HL-60 (cell line): ENCODE data around the gene OR8S1.
"Not testable (repeated sequence)": the region's sequence is repeated elsewhere in the genome, so short reads cannot be mapped to it uniquely, and the experiment has no call there.

ENCODE experiments used
- DNase-seq, 2 experiments: peaks; one replicate each; pipeline ENCODE4 v3.0.0-alpha.2; 2010 to 2020; ENCODE audit warnings: low read depth in 1 of 2, low spot score in 1 of 2
- H3K27ac ChIP-seq: fragments of 250-450 bp; sonication (Bioruptor Pico); replicated peaks from 2 replicates; pipeline ENCODE4 v1.5.1; 2020; ENCODE audit warnings: mild to moderate bottlenecking, moderate library complexity
- H3K27me3 ChIP-seq: fragments of 250-450 bp; sonication (Bioruptor Pico); 2 replicates; pipeline ENCODE4 v1.5.1; 2021; ENCODE audit warnings: mild to moderate bottlenecking, moderate library complexity; ENCODE audit not compliant: insufficient read depth, poor library complexity, severe bottlenecking
- H3K4me3 ChIP-seq: replicated peaks from 2 replicates; pipeline ENCODE4 v1.5.1; 2011; ENCODE audit warnings: mild to moderate bottlenecking, control low read depth, low read length; ENCODE audit not compliant: insufficient read depth
- GABPA ChIP-seq: IDR thresholded peaks from 2 replicates; pipeline ENCODE4 v1.6.1; 2012; ENCODE audit warnings: low read depth
- POLR2AphosphoS5 ChIP-seq: IDR thresholded peaks from 2 replicates; pipeline ENCODE4 v1.6.1; 2012; ENCODE audit warnings: low read depth
- REST ChIP-seq: IDR thresholded peaks from 2 replicates; pipeline ENCODE4 v1.6.1; 2012; ENCODE audit warnings: low read depth; ENCODE audit not compliant: insufficient replicate concordance
- SPI1 ChIP-seq: IDR thresholded peaks from 2 replicates; pipeline ENCODE4 v1.6.1; 2012; ENCODE audit warnings: low read depth, mild to moderate bottlenecking, borderline replicate concordance
- TF ChIP-seq, protein P1 (sequence below): IDR thresholded peaks from one replicate; pipeline ENCODE4 v1.5.1; 2011; ENCODE audit warnings: low read length, control low read depth, inconsistent platforms; ENCODE audit not compliant: insufficient read depth

Gene OR8S1

GRCh38 chr12:48514728-48515127 lies 10.7 kb upstream of the OR8S1 start:
- Histone ChIP-seq H3K4me3 (no peak overlapping the region), H3K27me3 (no peaks in the 10 kb centered on the region), H3K27ac (no peak overlapping the region)
- no peak for TF ChIP-seq SPI1
- DNase-seq = no peak

- DNase-seq, H3K27me3 ChIP-seq, H3K27ac ChIP-seq, H3K4me3 ChIP-seq: not testable (repeated sequence)
Measured at GRCh38 chr12:48520381-48520780, 5.1 kb upstream of the OR8S1 start.

DNA sequence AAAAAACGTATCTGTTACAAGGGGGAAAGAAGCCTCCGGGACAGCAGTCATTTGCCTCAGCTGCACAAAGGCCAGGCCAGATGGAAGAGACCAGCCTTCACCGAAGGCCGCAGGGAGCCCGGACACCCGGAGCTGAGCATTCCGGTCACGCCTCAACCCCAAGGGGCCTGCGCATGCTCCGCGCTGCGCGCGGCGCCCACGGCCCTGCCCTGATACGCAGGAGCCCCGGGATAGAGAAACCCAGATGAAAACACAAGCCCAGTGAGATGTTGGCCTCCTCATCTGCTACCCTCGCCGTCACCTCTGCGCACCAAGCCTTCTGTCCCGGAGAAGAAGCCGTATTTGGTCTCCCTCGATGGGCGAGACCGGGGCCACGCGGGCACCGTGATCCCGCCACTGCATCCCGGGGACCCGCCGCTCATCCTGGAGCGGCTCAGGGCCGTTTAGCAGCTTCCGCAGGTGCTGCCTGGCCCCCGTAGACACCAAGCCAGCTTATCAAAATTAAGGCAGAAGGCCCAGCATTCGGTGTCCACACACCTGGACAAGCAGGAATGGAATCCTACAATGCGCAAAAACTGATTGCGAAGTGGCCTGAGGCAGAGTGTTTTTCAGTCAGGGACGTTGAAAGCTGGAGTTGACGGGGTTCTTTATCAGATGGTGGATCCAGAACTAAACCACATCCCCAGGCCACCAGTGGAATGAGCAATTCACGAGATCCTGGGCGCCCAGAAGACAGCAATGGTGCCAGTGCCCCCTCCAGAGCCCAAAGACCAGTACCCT lies 2.6 kb downstream of the OR8S1 start:
- no peak for DNase-seq
- TF ChIP-seq REST (no peak), POLR2AphosphoS5 (no peak), SPI1 (no peak), GABPA (no peak)
- TF ChIP-seq, protein P1, sequence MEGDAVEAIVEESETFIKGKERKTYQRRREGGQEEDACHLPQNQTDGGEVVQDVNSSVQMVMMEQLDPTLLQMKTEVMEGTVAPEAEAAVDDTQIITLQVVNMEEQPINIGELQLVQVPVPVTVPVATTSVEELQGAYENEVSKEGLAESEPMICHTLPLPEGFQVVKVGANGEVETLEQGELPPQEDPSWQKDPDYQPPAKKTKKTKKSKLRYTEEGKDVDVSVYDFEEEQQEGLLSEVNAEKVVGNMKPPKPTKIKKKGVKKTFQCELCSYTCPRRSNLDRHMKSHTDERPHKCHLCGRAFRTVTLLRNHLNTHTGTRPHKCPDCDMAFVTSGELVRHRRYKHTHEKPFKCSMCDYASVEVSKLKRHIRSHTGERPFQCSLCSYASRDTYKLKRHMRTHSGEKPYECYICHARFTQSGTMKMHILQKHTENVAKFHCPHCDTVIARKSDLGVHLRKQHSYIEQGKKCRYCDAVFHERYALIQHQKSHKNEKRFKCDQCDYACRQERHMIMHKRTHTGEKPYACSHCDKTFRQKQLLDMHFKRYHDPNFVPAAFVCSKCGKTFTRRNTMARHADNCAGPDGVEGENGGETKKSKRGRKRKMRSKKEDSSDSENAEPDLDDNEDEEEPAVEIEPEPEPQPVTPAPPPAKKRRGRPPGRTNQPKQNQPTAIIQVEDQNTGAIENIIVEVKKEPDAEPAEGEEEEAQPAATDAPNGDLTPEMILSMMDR = no peak
- Histone ChIP-seq H3K27ac (no peak overlapping the region), H3K27me3 (no peaks in the 10 kb centered on the region), H3K4me3 (no peak overlapping the region)

DNA sequence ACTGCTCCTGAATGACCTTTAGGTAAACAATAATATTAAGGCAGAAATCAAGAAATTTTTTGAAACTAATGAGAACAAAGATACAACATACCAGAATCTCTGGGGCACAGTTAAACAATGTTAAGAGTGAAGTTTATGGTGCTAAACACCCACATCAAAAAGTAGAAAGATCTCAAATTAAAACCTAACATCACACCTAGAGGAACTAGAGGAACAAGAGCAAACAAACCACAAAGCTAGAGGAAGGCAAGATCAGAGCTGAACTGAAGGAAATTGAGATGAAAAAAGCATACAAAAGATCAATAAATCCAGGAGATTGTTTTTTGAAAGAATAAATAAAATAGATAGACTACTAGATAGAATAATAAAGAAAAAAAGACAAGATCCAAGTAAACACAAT lies 7.2 kb downstream of the OR8S1 start:
- H3K27ac ChIP-seq = no peak overlapping the region
- DNase-seq = no peak
- no peaks in the 10 kb centered on the region for H3K27me3 ChIP-seq

DNA sequence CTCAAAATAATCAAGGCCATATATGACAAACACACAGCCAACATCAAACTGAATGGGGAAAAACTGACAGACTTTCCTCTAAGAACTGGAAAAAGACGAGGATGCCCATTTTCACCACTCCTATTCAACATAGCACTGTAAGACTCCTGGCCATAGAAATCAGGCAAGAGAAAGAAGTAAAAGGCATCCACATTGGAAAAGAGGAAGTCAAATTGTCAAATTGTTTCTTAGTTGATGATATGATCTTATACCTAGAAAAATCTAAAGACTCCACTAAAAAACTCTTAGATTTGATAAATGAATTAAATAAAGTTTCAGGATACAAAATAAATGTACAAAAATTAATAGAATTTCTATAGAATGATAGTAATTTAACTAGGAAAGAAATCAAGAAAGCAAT lies 11.2 kb downstream of the OR8S1 start:
- Histone ChIP-seq H3K27ac (no peak overlapping the region), H3K4me3 (no peak overlapping the region), H3K27me3 (no peaks in the 10 kb centered on the region)
- TF ChIP-seq REST (no peak), SPI1 (peak; percentile 60), GABPA (no peak), POLR2AphosphoS5 (no peak)
- TF ChIP-seq, protein P1 = no peak
- no peak for DNase-seq

More for the DNA sequence above, 7.2 kb downstream of the OR8S1 start:
- TF ChIP-seq, protein P1 = no peak
- no peak for TF ChIP-seq SPI1
- TF ChIP-seq POLR2AphosphoS5 = no peak
- H3K4me3 ChIP-seq = no peak overlapping the region
